IPS DF 6.9 (cell line): ENCODE measurements around the gene RDH14.

Experiments
- DNase-seq: peaks from one replicate; pipeline ENCODE4 v3.0.0-alpha.2; 2013; ENCODE audit warnings: low read depth, low spot score
- H3K27ac ChIP-seq: one replicate; pipeline ENCODE4 v1.5.1; 2013; ENCODE audit warnings: low read length, control low read depth
- H3K27me3 ChIP-seq: 2 replicates; pipeline ENCODE4 v1.6.1; 2013; ENCODE audit warnings: mild to moderate bottlenecking, low read length; ENCODE audit not compliant: control insufficient read depth, insufficient read depth
- H3K36me3 ChIP-seq: 2 replicates; pipeline ENCODE4 v1.6.1; 2013; ENCODE audit warnings: low read length; ENCODE audit not compliant: control insufficient read depth, insufficient read depth
- H3K4me1 ChIP-seq: 2 replicates; pipeline ENCODE4 v1.6.1; 2013; ENCODE audit warnings: low read length; ENCODE audit not compliant: control insufficient read depth, insufficient read depth
- H3K4me3 ChIP-seq: 2 replicates; pipeline ENCODE4 v1.5.1; 2013; ENCODE audit warnings: mild to moderate bottlenecking, low read length
- H3K9me3 ChIP-seq: 2 replicates; pipeline ENCODE4 v1.6.1; 2013; ENCODE audit warnings: low read length, inconsistent platforms; ENCODE audit not compliant: control insufficient read depth, insufficient read depth
- WGBS: extraction: QIAGEN DNeasy Blood & Tissue Kit; methylation state at CpG from one replicate; pipeline ENCODE4 v1.1.7; 2013; ENCODE audit warnings: mixed read lengths, missing lambda C conversion rate; ENCODE audit not compliant: insufficient read length, insufficient coverage; 5-methylcytosine and 5-hydroxymethylcytosine counted together

The RDH14 gene

DNA sequence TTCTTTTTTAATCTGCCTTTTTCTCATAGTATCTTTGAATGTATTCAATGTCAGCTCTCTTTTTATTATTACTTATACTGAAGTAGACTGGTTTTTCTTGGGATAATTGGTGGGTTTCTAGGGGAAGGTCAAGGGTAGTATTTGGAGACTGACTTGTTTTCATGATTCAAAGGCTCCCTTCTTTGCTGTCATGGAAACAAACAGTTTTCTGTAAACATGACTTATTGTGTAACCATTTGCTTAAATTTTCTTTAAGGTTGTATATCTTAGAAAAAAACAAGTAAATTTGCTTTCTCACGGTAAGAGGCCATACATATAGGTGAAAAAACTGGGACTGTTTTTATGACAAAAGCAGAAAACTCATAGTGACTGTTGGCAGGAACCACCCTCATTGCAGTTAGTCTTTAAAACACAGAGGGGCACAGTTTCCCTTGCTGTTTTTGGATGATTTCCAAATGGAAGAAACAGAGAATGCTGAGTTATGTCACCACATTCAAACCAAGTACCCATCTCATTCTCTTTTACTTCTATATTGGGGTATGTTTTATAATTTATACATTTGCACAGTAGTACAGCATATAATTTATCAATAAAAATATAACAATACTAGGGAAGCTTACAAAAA is 5.8 kb upstream of the RDH14 start:
- H3K27ac ChIP-seq, result no peak overlapping the region
- no peaks in the 10 kb centered on the region for H3K36me3 ChIP-seq
- no peak for DNase-seq
- H3K9me3 ChIP-seq, result no peaks in the 10 kb centered on the region
- no peak overlapping the region for H3K4me3 ChIP-seq
- no peaks in the 10 kb centered on the region for H3K27me3 ChIP-seq
- no CpG with 5 or more reads among the region's 1 CpG for WGBS
- no peaks in the 10 kb centered on the region for H3K4me1 ChIP-seq

DNA sequence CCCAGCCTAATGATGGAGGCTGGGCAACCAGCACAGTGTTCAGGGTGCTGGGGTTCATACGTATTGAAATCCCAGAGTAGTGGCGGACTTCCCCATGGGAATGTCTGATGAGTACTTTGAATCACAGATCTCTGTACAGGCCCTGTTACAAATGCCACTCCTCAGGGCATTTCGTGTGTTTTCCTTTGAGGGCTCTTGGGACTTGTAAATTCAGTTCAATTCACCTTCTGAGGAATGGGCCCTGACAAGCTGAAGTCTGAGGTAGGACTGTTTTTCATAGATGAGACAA is 288 bp upstream of the RDH14 start:
- no peak overlapping the region for H3K27ac ChIP-seq
- H3K27me3 ChIP-seq, result no peaks in the 10 kb centered on the region
- H3K36me3 ChIP-seq, result no peaks in the 10 kb centered on the region
- DNase-seq, result no peak
- no CpG with 5 or more reads among the region's 3 CpGs for WGBS
- H3K9me3 ChIP-seq, result no peaks in the 10 kb centered on the region
- H3K4me3 ChIP-seq, result peak overlapping the region; percentile 89; the same call in 1 of the 2 replicates
- no peaks in the 10 kb centered on the region for H3K4me1 ChIP-seq

DNA sequence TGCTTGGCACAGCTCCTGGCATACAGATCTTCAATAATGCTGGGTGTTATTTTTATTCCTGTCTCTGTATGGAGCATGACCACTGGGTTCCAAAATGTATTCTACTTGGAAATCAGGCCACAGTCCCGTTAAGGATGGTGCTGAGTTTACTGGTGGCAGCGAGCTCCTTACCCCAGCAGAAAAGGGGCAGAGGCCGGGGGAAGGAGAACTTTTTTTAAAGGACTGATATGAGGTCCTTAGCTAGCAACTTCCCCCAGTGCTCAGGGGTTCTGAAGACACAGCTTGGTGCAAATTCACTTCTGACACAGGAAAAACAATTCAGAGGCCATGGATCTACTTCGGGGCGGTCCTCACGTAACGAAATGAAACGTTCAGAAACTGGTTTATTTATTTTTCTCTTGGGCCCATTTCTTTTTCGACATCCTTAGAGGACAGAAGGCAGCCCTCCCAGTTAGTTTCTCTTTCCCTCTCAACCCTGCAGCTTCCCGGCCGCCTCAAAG is 872 bp downstream of the RDH14 start:
- Histone ChIP-seq H3K4me3 (peak overlapping the region; percentile 89; the same call in 1 of the 2 replicates), H3K27ac (no peak overlapping the region), H3K27me3 (no peaks in the 10 kb centered on the region), H3K36me3 (no peaks in the 10 kb centered on the region; the same call in 1 of the 2 replicates), H3K9me3 (no peaks in the 10 kb centered on the region), H3K4me1 (no peaks in the 10 kb centered on the region)
- WGBS, result no CpG with 5 or more reads among the region's 11 CpGs
- no peak for DNase-seq

- H3K27me3 ChIP-seq, result no peaks in the 10 kb centered on the region
- no CpG with 5 or more reads among the region's 1 CpG for WGBS
- no peak for DNase-seq
- H3K9me3 ChIP-seq, result no peaks in the 10 kb centered on the region
- no peak overlapping the region for H3K27ac ChIP-seq
- H3K36me3 ChIP-seq, result no peaks in the 10 kb centered on the region; the same call in 1 of the 2 replicates
- H3K4me3 ChIP-seq, result no peak overlapping the region
- no peaks in the 10 kb centered on the region for H3K4me1 ChIP-seq
These were observed 2.0 kb downstream of the RDH14 start for GRCh38 chr2:18558458-18558857.

- no peak for DNase-seq
- H3K27ac ChIP-seq, result no peak overlapping the region
- no peak overlapping the region for H3K4me3 ChIP-seq
- H3K36me3 ChIP-seq, result no peaks in the 10 kb centered on the region; the same call in 1 of the 2 replicates
- no CpG with 5 or more reads among the region's 2 CpGs for WGBS
- H3K27me3 ChIP-seq, result no peaks in the 10 kb centered on the region
- H3K4me1 ChIP-seq, result no peaks in the 10 kb centered on the region
- H3K9me3 ChIP-seq, result no peaks in the 10 kb centered on the region
These were observed 3.3 kb downstream of the RDH14 start for GRCh38 chr2:18557121-18557520.

GRCh38 chr2:18552351-18553077 is 7.9 kb downstream of the RDH14 start:
- no peaks in the 10 kb centered on the region for H3K4me1 ChIP-seq

DNA sequence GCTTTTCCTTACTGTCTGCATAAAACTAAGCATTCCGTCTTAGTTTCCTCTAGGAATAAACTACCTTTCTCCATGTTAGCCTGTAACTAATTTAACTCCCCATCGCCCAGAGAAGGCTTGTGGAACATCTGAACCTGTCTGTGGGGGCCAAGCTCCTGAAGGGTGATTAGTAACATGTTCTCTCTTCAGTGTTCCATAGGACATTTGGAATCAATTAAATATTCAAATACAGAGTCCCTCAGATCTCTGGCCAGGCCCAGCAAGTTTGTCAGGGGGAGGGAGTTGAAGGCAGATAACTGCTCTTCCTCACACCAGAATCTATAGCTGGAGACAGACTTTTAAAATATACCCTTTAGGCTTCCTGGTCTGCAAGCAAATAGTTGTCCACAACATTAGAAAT is 8.8 kb downstream of the RDH14 start:
- Histone ChIP-seq H3K27ac (no peak overlapping the region), H3K4me3 (no peak overlapping the region), H3K27me3 (no peaks in the 10 kb centered on the region), H3K9me3 (no peaks in the 10 kb centered on the region), H3K4me1 (peaks cover under 1% of the 10 kb centered on the region; the same call in 1 of the 2 replicates), H3K36me3 (no peaks in the 10 kb centered on the region; the same call in 1 of the 2 replicates)
- WGBS, result no CpG with 5 or more reads among the region's 2 CpGs
- no peak for DNase-seq

More at GRCh38 chr2:18552351-18553077, 7.9 kb downstream of the RDH14 start:
- no peaks in the 10 kb centered on the region for H3K9me3 ChIP-seq
- H3K4me3 ChIP-seq, result no peak overlapping the region
- WGBS, result no CpG with 5 or more reads among the region's 3 CpGs
- H3K27me3 ChIP-seq, result no peaks in the 10 kb centered on the region
- no peaks in the 10 kb centered on the region; the same call in 1 of the 2 replicates for H3K36me3 ChIP-seq
- H3K27ac ChIP-seq, result no peak overlapping the region
- DNase-seq, result no peak

GRCh38 chr2:18551169-18551568 is 9.3 kb downstream of the RDH14 start:
- WGBS, result no CpG with 5 or more reads among the region's 1 CpG
- no peak overlapping the region for H3K27ac ChIP-seq
- peaks cover 2% of the 10 kb centered on the region; the same call in 1 of the 2 replicates for H3K4me1 ChIP-seq
- H3K9me3 ChIP-seq, result no peaks in the 10 kb centered on the region
- no peaks in the 10 kb centered on the region for H3K27me3 ChIP-seq
- no peak overlapping the region for H3K4me3 ChIP-seq
- H3K36me3 ChIP-seq, result no peaks in the 10 kb centered on the region; the same call in 1 of the 2 replicates
- no peak for DNase-seq

GRCh38 chr2:18550433-18550832 is 10.0 kb downstream of the RDH14 start:
- Histone ChIP-seq H3K4me1 (peaks cover 2% of the 10 kb centered on the region; the same call in 1 of the 2 replicates), H3K9me3 (no peaks in the 10 kb centered on the region), H3K36me3 (no peaks in the 10 kb centered on the region; the same call in 1 of the 2 replicates), H3K27ac (no peak overlapping the region), H3K27me3 (no peaks in the 10 kb centered on the region), H3K4me3 (no peak overlapping the region)
- no peak for DNase-seq
- no CpG with 5 or more reads among the region's 2 CpGs for WGBS

DNA sequence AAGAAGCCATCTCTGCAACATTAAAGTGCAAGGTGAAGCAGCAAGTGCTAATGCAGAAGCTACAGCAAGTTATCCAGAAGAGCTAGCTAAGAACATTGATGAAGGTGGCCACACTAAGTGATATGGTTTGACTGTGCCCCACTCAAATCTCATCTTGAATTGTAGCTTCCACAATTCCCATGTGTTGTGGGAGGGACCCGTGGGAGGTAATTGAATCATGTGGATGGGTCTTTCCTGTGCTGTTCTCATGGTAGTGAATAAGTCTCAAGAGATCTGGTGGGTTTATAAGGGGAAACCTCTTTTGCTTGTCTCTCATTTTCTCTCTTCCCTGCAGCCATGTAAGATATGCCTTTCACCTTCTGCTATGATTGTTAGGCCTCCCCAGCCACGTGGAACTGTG is 11.4 kb downstream of the RDH14 start:
- DNase-seq, result no peak
- H3K4me3 ChIP-seq, result no peak overlapping the region
- no CpG with 5 or more reads among the region's 2 CpGs for WGBS
- H3K27ac ChIP-seq, result no peak overlapping the region
- H3K9me3 ChIP-seq, result no peaks in the 10 kb centered on the region
- H3K36me3 ChIP-seq, result no peaks in the 10 kb centered on the region
- no peaks in the 10 kb centered on the region for H3K27me3 ChIP-seq
- peaks cover 2% of the 10 kb centered on the region; the same call in 1 of the 2 replicates for H3K4me1 ChIP-seq
